Neural cell (in vitro differentiated cells): ENCODE measurements around the gene GPS1. TPM values are rescaled to one million over a fixed set of nuclear protein-coding genes. Genes with fewer than 3 reads are reported as not detected.

ENCODE experiments used
- H2AFZ ChIP-seq: fragments of 200-600, 300-800 bp; sonication (generic), shearing (Covaris generic); 2 replicates; pipeline ENCODE4 v1.6.0; 2014; ENCODE audit warnings: low read depth, mild to moderate bottlenecking, antibody characterized with exemption, low read length, moderate library complexity
- H3F3A ChIP-seq: fragments of 200-600 bp; shearing (Covaris generic); 2 replicates; pipeline ENCODE4 v1.6.1; 2016; ENCODE audit warnings: mild to moderate bottlenecking, moderate library complexity, mixed read lengths, antibody characterized with exemption, low read length; ENCODE audit not compliant: insufficient read depth, poor library complexity, severe bottlenecking
- H3K27ac ChIP-seq: fragments of 200-600, 300-800 bp; sonication (generic), shearing (Covaris generic); 2 replicates; pipeline ENCODE4 v1.5.1; 2014; ENCODE audit warnings: mild to moderate bottlenecking, low read length, moderate library complexity
- H3K27me3 ChIP-seq: fragments of 300-800, 200-600 bp; sonication (generic), shearing (Covaris generic); 2 replicates; pipeline ENCODE4 v1.6.0; 2014; ENCODE audit warnings: mild to moderate bottlenecking, low read depth, low read length, moderate library complexity; ENCODE audit not compliant: insufficient read depth
- H3K36me3 ChIP-seq: fragments of 300-800, 200-600 bp; sonication (generic), shearing (Covaris generic); 2 replicates; pipeline ENCODE4 v1.5.1; 2014; ENCODE audit warnings: mild to moderate bottlenecking, antibody characterized with exemption, low read length, moderate library complexity; ENCODE audit not compliant: insufficient read depth
- H3K4me2 ChIP-seq: fragments of 300-800, 200-600 bp; sonication (generic), shearing (Covaris generic); 2 replicates; pipeline ENCODE4 v1.6.0; 2014; ENCODE audit warnings: mild to moderate bottlenecking, low read length
- H3K4me3 ChIP-seq: fragments of 300-800, 200-600 bp; sonication (generic), shearing (Covaris generic); 2 replicates; pipeline ENCODE4 v1.5.1; 2014; ENCODE audit warnings: mild to moderate bottlenecking, low read length, moderate library complexity
- H3K79me2 ChIP-seq: fragments of 200-600 bp; shearing (Covaris generic); replicated peaks from 2 replicates; pipeline ENCODE4 v1.6.0; 2014; ENCODE audit warnings: mild to moderate bottlenecking, low read length, moderate library complexity; ENCODE audit not compliant: insufficient read depth
- H3K9ac ChIP-seq: fragments of 300-800, 200-600 bp; sonication (generic), shearing (Covaris generic); 2 replicates; pipeline ENCODE4 v1.6.1; 2016; ENCODE audit warnings: mild to moderate bottlenecking, low read length, mixed read lengths
- H3K9me2 ChIP-seq: fragments of 200-600 bp; shearing (Covaris generic); 2 replicates; pipeline ENCODE4 v1.6.1; 2016; ENCODE audit warnings: mild to moderate bottlenecking, low read length, mixed read lengths; ENCODE audit not compliant: insufficient read depth
- H3K9me3 ChIP-seq: fragments of 200-600, 300-800 bp; sonication (generic), shearing (Covaris generic); 2 replicates; pipeline ENCODE4 v1.6.1; 2016; ENCODE audit warnings: mild to moderate bottlenecking, mixed run types, low read length, moderate library complexity, mixed read lengths
- H4K20me1 ChIP-seq: fragments of 200-600 bp; shearing (Covaris generic); 2 replicates; pipeline ENCODE4 v1.6.1; 2016; ENCODE audit warnings: mild to moderate bottlenecking, mixed run types; ENCODE audit not compliant: insufficient read depth
- EP300 ChIP-seq: fragments of 450-650 bp; conservative IDR thresholded peaks from 2 replicates; pipeline ENCODE4 v1.6.1; 2014; ENCODE audit warnings: antibody characterized with exemption, mild to moderate bottlenecking, moderate library complexity; ENCODE audit not compliant: poor library complexity, severe bottlenecking
- EZH2 ChIP-seq: fragments of 200-600, 300-800 bp; shearing (Covaris generic), sonication (generic); IDR thresholded peaks from 2 replicates; pipeline ENCODE4 v1.6.1; 2014; ENCODE audit warnings: antibody characterized with exemption, low read length, borderline replicate concordance, mild to moderate bottlenecking; ENCODE audit not compliant: insufficient read depth, poor library complexity, severe bottlenecking
- MXI1 ChIP-seq: fragments of 450-650 bp; conservative IDR thresholded peaks from 2 replicates; pipeline ENCODE4 v1.6.1; 2014; ENCODE audit warnings: antibody characterized with exemption, mild to moderate bottlenecking; ENCODE audit not compliant: poor library complexity, severe bottlenecking
- POLR2AphosphoS5 ChIP-seq: IDR thresholded peaks from 2 replicates; pipeline ENCODE4 v1.6.1; 2012
- RAD21 ChIP-seq: fragments of 450-650 bp; conservative IDR thresholded peaks from 2 replicates; pipeline ENCODE4 v1.6.1; 2014; ENCODE audit warnings: antibody characterized with exemption, mild to moderate bottlenecking, moderate library complexity
- SMC3 ChIP-seq: fragments of 450-650 bp; conservative IDR thresholded peaks from 2 replicates; pipeline ENCODE4 v1.6.1; 2014; ENCODE audit warnings: antibody characterized with exemption, mild to moderate bottlenecking, moderate library complexity; ENCODE audit not compliant: poor library complexity
- TAF1 ChIP-seq: IDR thresholded peaks from 2 replicates; pipeline ENCODE4 v1.6.1; 2012; ENCODE audit warnings: low read depth
- polyA plus RNA-seq: library from polyadenylated mRNA; depleted of rRNA; stranded (reverse); fragments of >200 nt; gene quantifications from 2 replicates; pipeline ENCODE4 v1.2.3, GENCODE V29; 2014
- TF ChIP-seq, protein P1 (sequence below): IDR thresholded peaks from 2 replicates; pipeline ENCODE4 v1.6.1; 2012; ENCODE audit warnings: borderline replicate concordance
- TF ChIP-seq, protein P2 (sequence below): fragments of 450-650 bp; IDR thresholded peaks from 2 replicates; pipeline ENCODE4 v1.5.1; 2014; ENCODE audit warnings: antibody characterized with exemption, mild to moderate bottlenecking, moderate library complexity; ENCODE audit not compliant: poor library complexity, severe bottlenecking

Gene GPS1
- polyA plus RNA-seq, 1 donor from 2014 or later, result 170 TPM

DNA sequence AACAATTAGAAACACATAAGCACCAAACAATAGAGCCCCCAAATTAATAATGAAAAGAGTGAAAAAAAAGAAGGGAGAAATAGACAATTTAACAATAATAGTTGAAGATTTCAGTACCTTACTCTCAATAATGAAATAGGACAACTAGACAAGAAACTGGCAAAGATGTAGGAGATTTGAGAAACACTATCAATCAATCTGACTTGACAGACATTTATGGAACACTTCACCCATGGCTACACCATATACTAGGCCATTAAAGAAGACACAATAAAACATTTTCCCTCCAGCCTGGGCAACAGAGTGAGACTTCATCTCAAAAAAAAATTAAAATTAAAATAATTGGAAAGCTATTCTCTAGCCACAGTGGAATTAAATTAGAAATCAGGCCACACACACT lies 18.9 kb downstream of the GPS1 start:
- H3F3A ChIP-seq, result no peaks in the 10 kb centered on the region
- no peaks in the 10 kb centered on the region for H3K9me2 ChIP-seq
- no peak overlapping the region for H3K27ac ChIP-seq
- TF ChIP-seq SMC3 (no peak), EP300 (no peak), EZH2 (no peak), POLR2AphosphoS5 (no peak), TAF1 (no peak), RAD21 (no peak), MXI1 (no peak)
- TF ChIP-seq, protein P1, sequence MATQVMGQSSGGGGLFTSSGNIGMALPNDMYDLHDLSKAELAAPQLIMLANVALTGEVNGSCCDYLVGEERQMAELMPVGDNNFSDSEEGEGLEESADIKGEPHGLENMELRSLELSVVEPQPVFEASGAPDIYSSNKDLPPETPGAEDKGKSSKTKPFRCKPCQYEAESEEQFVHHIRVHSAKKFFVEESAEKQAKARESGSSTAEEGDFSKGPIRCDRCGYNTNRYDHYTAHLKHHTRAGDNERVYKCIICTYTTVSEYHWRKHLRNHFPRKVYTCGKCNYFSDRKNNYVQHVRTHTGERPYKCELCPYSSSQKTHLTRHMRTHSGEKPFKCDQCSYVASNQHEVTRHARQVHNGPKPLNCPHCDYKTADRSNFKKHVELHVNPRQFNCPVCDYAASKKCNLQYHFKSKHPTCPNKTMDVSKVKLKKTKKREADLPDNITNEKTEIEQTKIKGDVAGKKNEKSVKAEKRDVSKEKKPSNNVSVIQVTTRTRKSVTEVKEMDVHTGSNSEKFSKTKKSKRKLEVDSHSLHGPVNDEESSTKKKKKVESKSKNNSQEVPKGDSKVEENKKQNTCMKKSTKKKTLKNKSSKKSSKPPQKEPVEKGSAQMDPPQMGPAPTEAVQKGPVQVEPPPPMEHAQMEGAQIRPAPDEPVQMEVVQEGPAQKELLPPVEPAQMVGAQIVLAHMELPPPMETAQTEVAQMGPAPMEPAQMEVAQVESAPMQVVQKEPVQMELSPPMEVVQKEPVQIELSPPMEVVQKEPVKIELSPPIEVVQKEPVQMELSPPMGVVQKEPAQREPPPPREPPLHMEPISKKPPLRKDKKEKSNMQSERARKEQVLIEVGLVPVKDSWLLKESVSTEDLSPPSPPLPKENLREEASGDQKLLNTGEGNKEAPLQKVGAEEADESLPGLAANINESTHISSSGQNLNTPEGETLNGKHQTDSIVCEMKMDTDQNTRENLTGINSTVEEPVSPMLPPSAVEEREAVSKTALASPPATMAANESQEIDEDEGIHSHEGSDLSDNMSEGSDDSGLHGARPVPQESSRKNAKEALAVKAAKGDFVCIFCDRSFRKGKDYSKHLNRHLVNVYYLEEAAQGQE, result no peak
- TF ChIP-seq, protein P2, sequence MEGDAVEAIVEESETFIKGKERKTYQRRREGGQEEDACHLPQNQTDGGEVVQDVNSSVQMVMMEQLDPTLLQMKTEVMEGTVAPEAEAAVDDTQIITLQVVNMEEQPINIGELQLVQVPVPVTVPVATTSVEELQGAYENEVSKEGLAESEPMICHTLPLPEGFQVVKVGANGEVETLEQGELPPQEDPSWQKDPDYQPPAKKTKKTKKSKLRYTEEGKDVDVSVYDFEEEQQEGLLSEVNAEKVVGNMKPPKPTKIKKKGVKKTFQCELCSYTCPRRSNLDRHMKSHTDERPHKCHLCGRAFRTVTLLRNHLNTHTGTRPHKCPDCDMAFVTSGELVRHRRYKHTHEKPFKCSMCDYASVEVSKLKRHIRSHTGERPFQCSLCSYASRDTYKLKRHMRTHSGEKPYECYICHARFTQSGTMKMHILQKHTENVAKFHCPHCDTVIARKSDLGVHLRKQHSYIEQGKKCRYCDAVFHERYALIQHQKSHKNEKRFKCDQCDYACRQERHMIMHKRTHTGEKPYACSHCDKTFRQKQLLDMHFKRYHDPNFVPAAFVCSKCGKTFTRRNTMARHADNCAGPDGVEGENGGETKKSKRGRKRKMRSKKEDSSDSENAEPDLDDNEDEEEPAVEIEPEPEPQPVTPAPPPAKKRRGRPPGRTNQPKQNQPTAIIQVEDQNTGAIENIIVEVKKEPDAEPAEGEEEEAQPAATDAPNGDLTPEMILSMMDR, result no peak
- H3K36me3 ChIP-seq, result no peaks in the 10 kb centered on the region
- no peaks in the 10 kb centered on the region for H4K20me1 ChIP-seq
- no peak overlapping the region for H3K4me2 ChIP-seq
- H3K9ac ChIP-seq, result no peak overlapping the region
- no peaks in the 10 kb centered on the region for H3K79me2 ChIP-seq
- H3K27me3 ChIP-seq, result no peaks in the 10 kb centered on the region
- H3K9me3 ChIP-seq, result no peaks in the 10 kb centered on the region
- no peak overlapping the region for H3K4me3 ChIP-seq
- no peak overlapping the region for H2AFZ ChIP-seq

DNA sequence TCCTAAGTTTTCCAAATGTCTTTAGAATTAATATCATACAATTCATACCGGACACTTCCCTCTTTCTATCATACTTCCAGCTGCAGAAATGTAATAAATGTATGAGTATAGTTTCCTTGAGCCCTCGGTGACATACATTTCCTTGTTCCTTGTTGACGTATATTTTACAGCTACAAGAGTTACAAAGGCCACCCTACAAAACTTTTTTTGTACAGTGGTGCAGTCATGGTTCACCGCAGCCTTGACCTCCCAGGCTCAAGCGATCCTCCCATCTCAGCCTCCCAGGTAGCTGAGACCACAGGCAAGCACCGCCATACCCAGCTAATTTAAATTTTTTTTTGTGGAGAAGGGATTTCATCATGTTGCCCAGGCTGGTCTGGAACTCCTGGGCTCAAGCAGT lies 21.1 kb downstream of the GPS1 start:
- Histone ChIP-seq H4K20me1 (no peaks in the 10 kb centered on the region), H2AFZ (no peak overlapping the region), H3K9me2 (no peaks in the 10 kb centered on the region), H3K9me3 (no peaks in the 10 kb centered on the region), H3F3A (no peaks in the 10 kb centered on the region), H3K4me2 (no peak overlapping the region), H3K36me3 (no peaks in the 10 kb centered on the region), H3K79me2 (no peaks in the 10 kb centered on the region), H3K27me3 (no peaks in the 10 kb centered on the region), H3K9ac (no peak overlapping the region), H3K27ac (no peak overlapping the region), H3K4me3 (no peak overlapping the region)
- TF ChIP-seq, protein P1, result no peak
- TF ChIP-seq TAF1 (no peak), MXI1 (no peak)
